ENCODE results near the gene HES3.

DNA sequence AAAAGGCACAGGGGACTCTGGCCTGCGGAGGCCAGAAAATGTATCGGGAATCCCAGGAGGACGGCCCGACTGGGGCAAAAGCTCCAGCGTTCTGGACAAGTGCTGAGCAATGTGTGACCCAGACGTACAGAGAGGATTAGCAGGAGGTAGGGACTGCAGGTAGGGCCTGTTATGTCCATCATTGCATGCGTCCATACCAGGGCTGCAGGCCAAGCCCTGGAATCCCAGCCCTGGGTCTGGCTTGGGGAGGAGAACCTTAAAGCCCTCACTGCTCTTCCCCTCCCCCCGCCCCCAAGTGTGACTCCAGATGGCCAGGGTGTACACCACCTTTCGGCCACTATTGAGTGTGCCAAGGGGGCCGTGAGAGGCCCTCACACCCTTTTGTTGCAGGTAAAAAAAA, 36.1 kb upstream of the HES3 start:
- TF ChIP-seq, protein P1, sequence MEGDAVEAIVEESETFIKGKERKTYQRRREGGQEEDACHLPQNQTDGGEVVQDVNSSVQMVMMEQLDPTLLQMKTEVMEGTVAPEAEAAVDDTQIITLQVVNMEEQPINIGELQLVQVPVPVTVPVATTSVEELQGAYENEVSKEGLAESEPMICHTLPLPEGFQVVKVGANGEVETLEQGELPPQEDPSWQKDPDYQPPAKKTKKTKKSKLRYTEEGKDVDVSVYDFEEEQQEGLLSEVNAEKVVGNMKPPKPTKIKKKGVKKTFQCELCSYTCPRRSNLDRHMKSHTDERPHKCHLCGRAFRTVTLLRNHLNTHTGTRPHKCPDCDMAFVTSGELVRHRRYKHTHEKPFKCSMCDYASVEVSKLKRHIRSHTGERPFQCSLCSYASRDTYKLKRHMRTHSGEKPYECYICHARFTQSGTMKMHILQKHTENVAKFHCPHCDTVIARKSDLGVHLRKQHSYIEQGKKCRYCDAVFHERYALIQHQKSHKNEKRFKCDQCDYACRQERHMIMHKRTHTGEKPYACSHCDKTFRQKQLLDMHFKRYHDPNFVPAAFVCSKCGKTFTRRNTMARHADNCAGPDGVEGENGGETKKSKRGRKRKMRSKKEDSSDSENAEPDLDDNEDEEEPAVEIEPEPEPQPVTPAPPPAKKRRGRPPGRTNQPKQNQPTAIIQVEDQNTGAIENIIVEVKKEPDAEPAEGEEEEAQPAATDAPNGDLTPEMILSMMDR (IDR thresholded peaks at IDR 0.05; ENCODE audit: low read depth, low read length, poor library complexity, severe bottlenecking): no peak
- no peak for TF ChIP-seq EZH2phosphoT487 (IDR thresholded peaks at IDR 0.05; ENCODE audit: borderline replicate concordance, low read length)

All from DOHH2 (cell line).